Neural progenitor cell (in vitro differentiated cells): ENCODE results near the gene EBF4.

Experiments used
- CTCF ChIP-seq: fragments of 200-600 bp; sonication (generic); IDR thresholded peaks from 2 replicates; pipeline ENCODE4 v1.5.1; 2017; ENCODE audit warnings: antibody characterized with exemption, mild to moderate bottlenecking
- EZH2 ChIP-seq: fragments of 200-600 bp; sonication (generic); IDR thresholded peaks from 2 replicates; pipeline ENCODE4 v1.6.1; 2017; ENCODE audit warnings: antibody characterized with exemption, mild to moderate bottlenecking, moderate library complexity
- EZH2phosphoT487 ChIP-seq: fragments of 200-600 bp; sonication (generic); IDR thresholded peaks from 2 replicates; pipeline ENCODE4 v1.6.1; 2017; ENCODE audit warnings: antibody characterized with exemption

- TF ChIP-seq CTCF (no peak), EZH2phosphoT487 (no peak), EZH2 (no peak)
Measured at GRCh38 chr20:2799271-2799670, 106.7 kb downstream of the EBF4 start.
